ENCODE measurements around the gene MGAT5. TPM values are rescaled to one million over a fixed set of nuclear protein-coding genes. Genes with fewer than 3 reads are reported as not detected.

MGAT5 gene
- total RNA-seq, 1 experiment from 2014 or later: 34.0 TPM

DNA sequence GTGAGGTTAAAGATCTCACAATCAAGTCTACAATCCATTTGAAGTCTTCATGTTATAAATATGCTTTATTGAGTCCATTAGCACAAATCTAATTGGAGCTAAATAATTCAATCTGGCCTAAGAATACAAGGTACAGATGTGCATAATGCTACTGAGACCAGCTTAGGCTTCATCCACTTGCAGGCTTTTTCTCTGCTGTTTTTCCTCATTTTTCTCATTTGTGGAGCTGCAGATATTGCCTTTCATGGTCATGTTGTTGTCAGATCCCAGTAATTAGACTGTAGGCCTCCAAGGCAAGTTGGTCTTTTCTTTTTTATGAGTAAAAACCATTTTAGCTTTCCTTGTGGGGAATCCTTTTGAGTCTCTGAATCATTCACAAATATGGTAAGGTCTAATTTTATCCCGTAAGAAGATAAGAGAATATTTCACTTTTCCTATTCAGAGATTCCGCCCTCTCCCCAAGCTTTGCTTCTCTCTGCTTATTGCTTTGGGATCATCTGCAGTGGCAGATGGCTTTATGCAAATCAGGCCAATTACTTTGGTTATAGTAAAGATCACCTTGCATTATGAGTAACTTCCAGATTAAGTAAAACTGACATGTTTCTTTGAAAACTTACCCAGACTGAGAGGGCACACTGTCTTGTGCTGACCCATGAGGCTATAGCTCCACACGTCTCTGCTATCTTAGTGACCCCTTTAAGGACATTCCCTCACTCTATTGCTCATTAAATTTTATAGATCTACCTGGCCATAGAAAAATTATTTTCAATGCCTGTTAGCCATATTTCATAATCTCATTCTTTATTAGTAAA is 80.9 kb downstream of the MGAT5 start:
- no peaks in the 10 kb centered on the region for H3K9me2 ChIP-seq (ENCODE audit: insufficient read depth)
- TF ChIP-seq, protein P1, sequence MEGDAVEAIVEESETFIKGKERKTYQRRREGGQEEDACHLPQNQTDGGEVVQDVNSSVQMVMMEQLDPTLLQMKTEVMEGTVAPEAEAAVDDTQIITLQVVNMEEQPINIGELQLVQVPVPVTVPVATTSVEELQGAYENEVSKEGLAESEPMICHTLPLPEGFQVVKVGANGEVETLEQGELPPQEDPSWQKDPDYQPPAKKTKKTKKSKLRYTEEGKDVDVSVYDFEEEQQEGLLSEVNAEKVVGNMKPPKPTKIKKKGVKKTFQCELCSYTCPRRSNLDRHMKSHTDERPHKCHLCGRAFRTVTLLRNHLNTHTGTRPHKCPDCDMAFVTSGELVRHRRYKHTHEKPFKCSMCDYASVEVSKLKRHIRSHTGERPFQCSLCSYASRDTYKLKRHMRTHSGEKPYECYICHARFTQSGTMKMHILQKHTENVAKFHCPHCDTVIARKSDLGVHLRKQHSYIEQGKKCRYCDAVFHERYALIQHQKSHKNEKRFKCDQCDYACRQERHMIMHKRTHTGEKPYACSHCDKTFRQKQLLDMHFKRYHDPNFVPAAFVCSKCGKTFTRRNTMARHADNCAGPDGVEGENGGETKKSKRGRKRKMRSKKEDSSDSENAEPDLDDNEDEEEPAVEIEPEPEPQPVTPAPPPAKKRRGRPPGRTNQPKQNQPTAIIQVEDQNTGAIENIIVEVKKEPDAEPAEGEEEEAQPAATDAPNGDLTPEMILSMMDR (IDR thresholded peaks at IDR 0.05 in 2 of 3, conservative IDR thresholded peaks at IDR 0.05 in 1 of 3; ENCODE audit: borderline replicate concordance in 1 of 3, insufficient read depth in 1 of 3, low read depth in 2 of 3, low read length in 2 of 3): no peak
- TF ChIP-seq ZNF274 (IDR thresholded peaks at IDR 0.05; ENCODE audit: low read depth, low read length) (no peak), JUND (IDR thresholded peaks at IDR 0.05) (no peak), POLR2AphosphoS5 (IDR thresholded peaks at IDR 0.05; ENCODE audit: low read depth, low read length) (no peak), EZH2 (IDR thresholded peaks at IDR 0.05) (no peak), CEBPB (IDR thresholded peaks at IDR 0.05; ENCODE audit: low read depth) (no peak), EGR1 (IDR thresholded peaks at IDR 0.05; ENCODE audit: low read depth) (no peak)
- TF ChIP-seq, protein P2, sequence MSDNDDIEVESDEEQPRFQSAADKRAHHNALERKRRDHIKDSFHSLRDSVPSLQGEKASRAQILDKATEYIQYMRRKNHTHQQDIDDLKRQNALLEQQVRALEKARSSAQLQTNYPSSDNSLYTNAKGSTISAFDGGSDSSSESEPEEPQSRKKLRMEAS (IDR thresholded peaks at IDR 0.05): no peak
- TF ChIP-seq, protein P3, sequence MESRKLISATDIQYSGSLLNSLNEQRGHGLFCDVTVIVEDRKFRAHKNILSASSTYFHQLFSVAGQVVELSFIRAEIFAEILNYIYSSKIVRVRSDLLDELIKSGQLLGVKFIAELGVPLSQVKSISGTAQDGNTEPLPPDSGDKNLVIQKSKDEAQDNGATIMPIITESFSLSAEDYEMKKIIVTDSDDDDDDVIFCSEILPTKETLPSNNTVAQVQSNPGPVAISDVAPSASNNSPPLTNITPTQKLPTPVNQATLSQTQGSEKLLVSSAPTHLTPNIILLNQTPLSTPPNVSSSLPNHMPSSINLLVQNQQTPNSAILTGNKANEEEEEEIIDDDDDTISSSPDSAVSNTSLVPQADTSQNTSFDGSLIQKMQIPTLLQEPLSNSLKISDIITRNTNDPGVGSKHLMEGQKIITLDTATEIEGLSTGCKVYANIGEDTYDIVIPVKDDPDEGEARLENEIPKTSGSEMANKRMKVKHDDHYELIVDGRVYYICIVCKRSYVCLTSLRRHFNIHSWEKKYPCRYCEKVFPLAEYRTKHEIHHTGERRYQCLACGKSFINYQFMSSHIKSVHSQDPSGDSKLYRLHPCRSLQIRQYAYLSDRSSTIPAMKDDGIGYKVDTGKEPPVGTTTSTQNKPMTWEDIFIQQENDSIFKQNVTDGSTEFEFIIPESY (IDR thresholded peaks at IDR 0.05; ENCODE audit: extremely low read depth, insufficient replicate concordance, low read length): no peak
- TF ChIP-seq, protein P4, sequence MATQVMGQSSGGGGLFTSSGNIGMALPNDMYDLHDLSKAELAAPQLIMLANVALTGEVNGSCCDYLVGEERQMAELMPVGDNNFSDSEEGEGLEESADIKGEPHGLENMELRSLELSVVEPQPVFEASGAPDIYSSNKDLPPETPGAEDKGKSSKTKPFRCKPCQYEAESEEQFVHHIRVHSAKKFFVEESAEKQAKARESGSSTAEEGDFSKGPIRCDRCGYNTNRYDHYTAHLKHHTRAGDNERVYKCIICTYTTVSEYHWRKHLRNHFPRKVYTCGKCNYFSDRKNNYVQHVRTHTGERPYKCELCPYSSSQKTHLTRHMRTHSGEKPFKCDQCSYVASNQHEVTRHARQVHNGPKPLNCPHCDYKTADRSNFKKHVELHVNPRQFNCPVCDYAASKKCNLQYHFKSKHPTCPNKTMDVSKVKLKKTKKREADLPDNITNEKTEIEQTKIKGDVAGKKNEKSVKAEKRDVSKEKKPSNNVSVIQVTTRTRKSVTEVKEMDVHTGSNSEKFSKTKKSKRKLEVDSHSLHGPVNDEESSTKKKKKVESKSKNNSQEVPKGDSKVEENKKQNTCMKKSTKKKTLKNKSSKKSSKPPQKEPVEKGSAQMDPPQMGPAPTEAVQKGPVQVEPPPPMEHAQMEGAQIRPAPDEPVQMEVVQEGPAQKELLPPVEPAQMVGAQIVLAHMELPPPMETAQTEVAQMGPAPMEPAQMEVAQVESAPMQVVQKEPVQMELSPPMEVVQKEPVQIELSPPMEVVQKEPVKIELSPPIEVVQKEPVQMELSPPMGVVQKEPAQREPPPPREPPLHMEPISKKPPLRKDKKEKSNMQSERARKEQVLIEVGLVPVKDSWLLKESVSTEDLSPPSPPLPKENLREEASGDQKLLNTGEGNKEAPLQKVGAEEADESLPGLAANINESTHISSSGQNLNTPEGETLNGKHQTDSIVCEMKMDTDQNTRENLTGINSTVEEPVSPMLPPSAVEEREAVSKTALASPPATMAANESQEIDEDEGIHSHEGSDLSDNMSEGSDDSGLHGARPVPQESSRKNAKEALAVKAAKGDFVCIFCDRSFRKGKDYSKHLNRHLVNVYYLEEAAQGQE (IDR thresholded peaks at IDR 0.05; ENCODE audit: low read depth): no peak
- H3K9me3 ChIP-seq (ENCODE audit: control insufficient read depth in 1 of 2, insufficient read depth in 1 of 2, low read depth in 1 of 2, low read length in 2 of 2): no peaks in the 10 kb centered on the region
- no peaks in the 10 kb centered on the region for H3K27me3 ChIP-seq (ENCODE audit: insufficient read depth, low read length)
- CTCF ChIA-PET: no interaction called here
- no peak for ATAC-seq
- RAD21 ChIA-PET (ENCODE audit: low non-redundant PET in 1 of 2, low total read pairs in 2 of 2, uncharacterized antibody in 2 of 2, unreplicated experiment in 2 of 2): no interaction called here
- H3K4me2 ChIP-seq (ENCODE audit: low read length): no peak overlapping the region
- no peak overlapping the region for H2AFZ ChIP-seq (ENCODE audit: low read depth, low read length, poor library complexity, severe bottlenecking)
- POLR2A ChIA-PET: no interaction called here
- no peaks in the 10 kb centered on the region for H3K4me1 ChIP-seq (ENCODE audit: control insufficient read depth in 1 of 2, insufficient read depth in 2 of 2, low read length in 2 of 2)
- H3K27ac ChIP-seq (ENCODE audit: low read depth, low read length): no peak overlapping the region
- no peak overlapping the region for H3K9ac ChIP-seq (ENCODE audit: low read length)
- intact Hi-C loops (cut with micrococcal nuclease): no loop called here
- DNase-seq (ENCODE audit: low read depth, low spot score): no peak
- no peaks in the 10 kb centered on the region for H3K79me2 ChIP-seq (ENCODE audit: insufficient read depth, low read length)
- no TSS peak for BruUV-seq (replicated peaks)
- no peaks in the 10 kb centered on the region for H4K20me1 ChIP-seq (ENCODE audit: insufficient read depth)
- H3K36me3 ChIP-seq (ENCODE audit: control insufficient read depth in 1 of 2, insufficient read depth in 2 of 2, low read length in 2 of 2): no peaks in the 10 kb centered on the region
- H3K4me3 ChIP-seq (replicated peaks in 1 of 2; ENCODE audit: low read depth in 1 of 2, low read length in 2 of 2): no peak overlapping the region

Measured in HCT116 (cell line).